Urothelium cell line (cell line): ENCODE measurements around the gene IFNL2.
"Not testable (repeated sequence)": the region's sequence is repeated elsewhere in the genome, so short reads cannot be mapped to it uniquely, and the experiment has no call there.

Experiments used
- DNase-seq: peaks from one replicate; pipeline ENCODE4 v3.0.0; 2011; ENCODE audit warnings: low spot score, mixed read lengths
- FAIRE-seq: peaks from 2 replicates; lab custom pipeline; 2011; peaks lifted over from hg19 to GRCh38; lab: Jason Lieb, UNC

Gene IFNL2

GRCh38 chr19:39296055-39296645, 28.0 kb downstream of the IFNL2 start, which contains the start of gene IFNL1:
Gene IFNL1, plus strand, starts transcription at chr19:39296407. Its CDS starts 15 bp downstream, at chr19:39296422.
- DNase-seq, result no peak
- no peak for FAIRE-seq

- FAIRE-seq (no peak), DNase-seq (no peak)
Measured at GRCh38 chr19:39296906-39297305, 28.7 kb downstream of the IFNL2 start.

DNA sequence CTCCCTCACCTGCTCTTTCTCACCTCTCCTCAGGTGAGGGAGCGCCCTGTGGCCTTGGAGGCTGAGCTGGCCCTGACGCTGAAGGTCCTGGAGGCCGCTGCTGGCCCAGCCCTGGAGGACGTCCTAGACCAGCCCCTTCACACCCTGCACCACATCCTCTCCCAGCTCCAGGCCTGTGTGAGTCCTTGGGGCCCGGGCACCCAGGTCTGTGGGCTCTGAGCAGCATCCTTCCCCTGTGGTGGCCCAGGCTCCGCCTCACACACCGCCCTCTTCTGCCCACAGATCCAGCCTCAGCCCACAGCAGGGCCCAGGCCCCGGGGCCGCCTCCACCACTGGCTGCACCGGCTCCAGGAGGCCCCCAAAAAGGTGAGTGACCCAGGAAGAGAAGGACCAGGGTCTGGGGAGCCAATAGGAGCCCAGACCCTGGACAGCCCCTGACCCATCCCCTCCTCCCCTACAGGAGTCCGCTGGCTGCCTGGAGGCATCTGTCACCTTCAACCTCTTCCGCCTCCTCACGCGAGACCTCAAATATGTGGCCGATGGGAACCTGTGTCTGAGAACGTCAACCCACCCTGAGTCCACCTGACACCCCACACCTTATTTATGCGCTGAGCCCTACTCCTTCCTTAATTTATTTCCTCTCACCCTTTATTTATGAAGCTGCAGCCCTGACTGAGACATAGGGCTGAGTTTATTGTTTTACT, 29.9 kb downstream of the IFNL2 start:
- no peak for DNase-seq

GRCh38 chr19:39299404-39299803, 31.2 kb downstream of the IFNL2 start:
- no peak for FAIRE-seq
- DNase-seq, result no peak

More for the DNA sequence above, 29.9 kb downstream of the IFNL2 start:
- FAIRE-seq, result no peak

DNA sequence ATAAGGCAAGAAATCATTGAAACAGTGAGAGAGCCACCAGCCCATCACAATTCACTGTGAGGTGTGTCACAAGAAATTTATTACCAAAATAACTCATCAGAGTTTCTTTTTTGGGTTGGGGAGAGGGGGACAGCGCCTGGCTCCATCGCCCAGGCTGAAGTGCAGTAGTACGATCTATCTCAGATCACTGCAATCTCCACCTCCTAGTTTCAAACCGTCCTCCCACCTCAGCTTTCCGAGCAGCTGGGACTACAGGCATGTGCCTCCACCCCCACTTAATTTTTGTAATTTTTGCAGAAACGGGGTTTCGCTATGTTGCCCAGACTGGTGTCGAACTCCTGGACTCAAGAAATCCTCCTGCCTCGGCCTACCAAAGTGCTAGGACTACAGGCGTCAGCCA, 31.6 kb downstream of the IFNL2 start:
- no peak for FAIRE-seq
- DNase-seq, result no peak

DNA sequence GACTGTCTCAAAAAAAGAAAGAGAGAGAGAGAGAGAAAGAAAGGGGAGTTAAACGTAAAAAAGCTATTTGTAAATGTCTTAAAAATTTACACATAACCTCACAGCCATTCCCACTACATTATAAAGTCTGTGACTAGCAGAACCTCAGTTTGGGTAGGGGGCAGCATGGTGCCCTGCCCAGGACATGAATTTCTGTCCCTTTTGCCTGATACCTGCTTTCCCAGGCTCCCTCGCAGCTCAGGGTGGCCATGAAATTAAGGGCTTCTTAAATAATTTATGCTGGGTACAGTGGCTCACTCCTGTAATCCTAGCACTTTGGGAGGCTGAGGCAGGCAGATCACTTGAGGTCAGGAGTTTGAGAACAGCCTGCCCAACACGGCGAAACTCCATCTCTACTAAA, 32.8 kb downstream of the IFNL2 start:
- DNase-seq (no peak), FAIRE-seq (no peak)

DNA sequence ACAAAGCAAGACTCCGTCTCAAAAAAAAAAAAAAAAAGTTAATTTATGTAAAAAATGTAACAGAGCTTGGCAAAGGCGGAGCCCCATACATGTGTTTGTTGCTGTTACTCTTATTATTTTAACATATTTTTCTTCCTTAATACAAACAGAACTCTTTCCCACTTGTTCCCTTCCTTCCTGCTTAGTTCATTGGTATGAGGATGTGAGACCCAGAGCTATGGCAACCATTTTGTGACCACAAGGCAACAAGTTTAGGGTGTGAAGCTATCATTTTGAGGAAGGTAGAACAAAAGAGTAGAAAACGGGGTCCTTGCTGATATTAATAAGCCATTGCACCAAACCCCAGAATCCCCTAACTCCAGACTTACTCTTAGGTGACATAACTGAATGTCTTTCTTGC, 33.4 kb downstream of the IFNL2 start:
- no peak for DNase-seq

DNA sequence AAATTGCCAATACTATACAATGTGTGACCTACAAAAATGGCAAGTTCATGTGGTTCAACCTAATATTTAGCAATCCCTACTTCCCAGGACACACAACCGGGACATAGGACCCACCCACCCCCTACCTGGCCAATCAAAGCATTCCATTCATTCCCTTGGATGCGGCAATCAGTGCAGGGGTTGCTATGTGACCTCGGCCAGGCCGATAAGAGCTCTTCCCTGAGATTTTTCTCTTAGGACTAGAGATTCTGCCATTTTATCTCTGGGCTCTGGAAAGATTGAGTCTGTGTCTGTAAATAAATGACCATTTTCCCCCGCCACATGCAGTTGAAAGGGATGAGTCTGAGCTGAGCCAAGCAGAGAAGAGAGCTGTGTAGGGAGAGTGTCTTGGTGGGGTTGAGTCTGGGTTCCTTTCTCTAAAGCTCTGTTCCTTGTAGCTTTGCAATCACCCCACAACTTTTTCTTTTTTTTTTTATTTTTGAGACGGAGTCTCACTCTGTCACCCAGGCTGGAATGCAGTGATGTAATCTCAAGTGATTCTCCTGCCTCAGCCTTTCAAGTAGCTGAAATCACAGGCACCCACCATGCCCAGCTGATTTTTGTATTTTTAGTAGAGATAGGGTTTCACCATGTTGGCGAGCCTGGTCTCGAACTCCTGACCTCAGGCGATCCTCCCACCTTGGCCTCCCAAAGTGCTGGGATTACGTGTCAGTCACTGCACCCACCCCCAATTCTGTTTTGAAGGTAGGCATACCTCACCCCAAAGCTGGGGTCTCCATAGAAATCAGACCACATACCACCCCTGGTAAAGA, 35.4 kb downstream of the IFNL2 start:
- DNase-seq (no peak), FAIRE-seq (no peak)

More for the DNA sequence above, 33.4 kb downstream of the IFNL2 start:
- FAIRE-seq, result no peak

DNA sequence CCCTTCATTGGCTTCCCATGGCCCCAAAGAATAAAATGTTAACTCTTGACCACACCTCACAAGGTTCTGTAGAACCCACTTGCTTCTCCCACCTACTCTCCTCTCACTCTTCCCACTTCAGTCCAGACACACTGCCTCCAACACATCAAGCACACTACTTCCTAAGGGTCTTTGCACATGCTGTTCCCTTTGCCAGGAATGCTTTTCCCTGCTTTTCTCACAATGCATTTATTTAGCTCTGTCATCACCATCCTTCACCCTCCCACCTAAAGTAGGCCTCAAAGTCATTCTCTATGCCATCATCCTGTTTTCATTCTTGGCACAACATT, 36.0 kb downstream of the IFNL2 start:
- no peak for DNase-seq
- FAIRE-seq, result no peak

DNA sequence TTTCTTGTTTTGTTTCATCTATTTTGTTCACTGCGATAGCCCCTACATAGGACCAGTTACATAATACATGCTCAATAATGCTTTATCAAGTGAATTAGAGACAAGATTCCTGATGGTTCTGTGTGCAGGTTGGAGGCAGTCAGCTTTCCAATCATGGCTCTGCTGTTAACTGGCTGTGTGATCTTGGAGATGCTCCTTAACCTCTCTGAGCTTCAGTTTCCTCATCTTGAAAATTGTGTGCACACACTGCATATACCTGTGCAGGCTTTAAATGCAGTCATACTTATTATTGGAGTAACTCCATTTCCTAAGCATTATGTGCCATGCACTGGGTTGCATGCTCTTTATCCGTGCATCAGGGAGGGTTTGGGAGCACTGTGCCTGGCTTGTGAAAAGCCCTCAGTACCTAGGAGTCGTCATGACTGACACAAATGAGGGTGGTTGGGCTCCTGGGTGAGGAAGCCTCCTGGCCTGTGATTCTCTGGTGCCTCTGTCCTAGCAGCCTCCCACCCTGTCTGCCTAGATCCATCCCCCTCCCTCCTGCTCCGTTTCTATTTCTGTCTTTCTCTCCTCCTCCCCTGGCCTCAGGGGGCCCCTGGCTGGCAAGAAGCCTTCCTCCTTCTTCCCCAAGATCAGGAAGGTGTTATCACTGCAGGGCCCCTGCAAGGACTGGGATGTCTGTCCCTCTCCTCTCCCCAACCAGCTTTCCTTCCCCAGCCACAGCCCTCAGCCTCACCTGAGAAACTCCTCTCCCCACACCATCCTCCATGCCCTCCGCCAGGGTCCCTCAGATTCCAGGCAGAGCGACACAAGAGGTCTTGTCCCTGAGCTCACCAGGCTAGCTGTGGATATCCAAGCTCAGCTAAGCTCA, 36.7 kb downstream of the IFNL2 start:
- no peak for DNase-seq
- no peak for FAIRE-seq

GRCh38 chr19:39306075-39306474, 37.9 kb downstream of the IFNL2 start:
- FAIRE-seq, result no peak
- DNase-seq, result no peak

DNA sequence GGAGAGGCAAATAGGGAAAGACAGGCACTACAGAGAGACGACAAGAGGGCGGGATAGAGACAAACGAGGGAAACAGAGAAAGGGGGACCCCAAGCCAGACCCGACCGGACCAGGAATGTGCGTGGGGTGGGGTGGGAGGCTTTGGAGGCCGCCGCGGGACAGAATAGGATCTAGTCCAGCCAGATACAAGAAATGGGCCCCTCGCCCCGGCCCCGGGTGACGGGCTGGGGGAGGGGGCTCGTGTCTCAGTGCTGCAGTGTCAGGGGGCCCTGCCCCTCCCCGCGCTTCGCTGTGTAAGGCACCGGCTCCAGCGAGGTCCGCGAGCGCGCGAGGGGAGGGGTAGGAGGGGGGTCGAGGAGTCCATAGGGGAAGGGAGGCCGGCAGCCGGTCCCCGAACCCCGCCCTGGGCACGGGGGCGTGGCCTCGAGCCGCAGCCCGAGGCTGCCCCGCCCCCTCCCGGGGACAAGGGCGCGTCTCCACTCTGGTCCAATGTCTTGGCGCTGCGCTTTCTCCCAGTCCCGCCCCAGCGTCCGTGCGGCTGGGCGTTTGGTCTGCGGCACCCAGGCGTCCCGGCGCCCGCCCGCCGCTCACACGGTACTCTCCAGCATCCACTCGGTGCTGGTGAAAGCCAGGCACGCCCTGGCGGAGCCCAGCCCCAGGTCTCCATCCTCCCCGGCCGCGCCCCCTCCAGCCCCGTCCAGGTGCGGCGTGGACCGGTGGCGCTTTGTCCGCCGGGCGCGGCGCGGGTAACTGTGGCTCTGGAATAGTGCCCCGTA, 39.0 kb downstream of the IFNL2 start:
- no peak for DNase-seq
- no peak for FAIRE-seq

DNA sequence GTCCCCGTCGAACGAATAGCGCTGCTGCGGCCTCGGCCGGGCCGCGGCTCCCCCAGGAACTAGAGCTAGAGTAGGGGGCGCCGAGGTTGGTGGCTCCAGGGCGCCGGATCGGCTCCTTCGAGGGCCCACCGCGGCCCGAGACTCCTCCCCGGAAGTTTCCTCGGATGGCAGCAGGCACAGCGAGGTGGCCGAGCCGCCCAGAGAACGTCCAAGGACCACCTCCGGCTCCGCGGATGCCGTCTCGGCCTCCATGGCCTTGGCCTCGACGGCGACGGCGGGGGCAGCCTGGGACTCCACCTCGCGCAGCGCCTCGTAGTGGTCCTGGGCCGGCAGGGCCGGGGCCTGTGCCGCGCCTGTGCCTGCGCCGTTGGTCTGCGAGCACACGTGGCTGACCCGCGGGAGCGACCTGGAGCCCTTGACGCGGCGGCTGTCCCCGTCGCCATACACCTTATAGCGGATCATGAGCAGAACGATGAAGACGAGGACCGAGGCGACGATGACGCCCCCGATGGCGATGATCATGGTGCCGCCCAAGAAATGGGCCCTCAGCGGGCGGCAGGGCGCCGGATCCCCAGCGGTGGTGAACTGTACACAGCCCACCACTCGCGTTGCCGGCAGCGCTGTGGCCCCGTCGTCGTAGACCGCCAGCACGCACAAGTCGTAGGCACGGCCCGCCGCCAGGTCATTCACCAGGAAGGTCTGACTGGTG, 39.8 kb downstream of the IFNL2 start:
- FAIRE-seq (no peak), DNase-seq (no peak)

- DNase-seq, result no peak
- FAIRE-seq, result no peak
Measured at GRCh38 chr19:39308531-39309304, 40.5 kb downstream of the IFNL2 start.

DNA sequence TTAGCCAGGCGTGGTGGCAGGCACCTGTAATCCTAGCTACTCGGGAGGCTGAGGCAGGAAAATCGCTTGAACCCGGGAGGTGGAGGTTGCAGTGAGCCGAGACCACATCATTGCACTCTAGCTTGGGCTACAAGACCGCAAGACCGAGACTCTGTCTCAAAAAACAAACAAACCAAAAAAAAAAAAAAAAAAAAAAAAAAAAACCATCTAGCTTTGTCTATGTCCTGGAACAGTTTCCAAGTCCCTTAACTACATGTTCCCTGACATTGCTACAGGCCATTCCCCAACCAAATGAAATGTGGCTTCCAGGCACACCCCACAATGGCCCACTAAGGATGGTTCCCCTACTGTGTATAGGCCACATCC, 41.1 kb downstream of the IFNL2 start:
- not testable (repeated sequence) for FAIRE-seq, DNase-seq

DNA sequence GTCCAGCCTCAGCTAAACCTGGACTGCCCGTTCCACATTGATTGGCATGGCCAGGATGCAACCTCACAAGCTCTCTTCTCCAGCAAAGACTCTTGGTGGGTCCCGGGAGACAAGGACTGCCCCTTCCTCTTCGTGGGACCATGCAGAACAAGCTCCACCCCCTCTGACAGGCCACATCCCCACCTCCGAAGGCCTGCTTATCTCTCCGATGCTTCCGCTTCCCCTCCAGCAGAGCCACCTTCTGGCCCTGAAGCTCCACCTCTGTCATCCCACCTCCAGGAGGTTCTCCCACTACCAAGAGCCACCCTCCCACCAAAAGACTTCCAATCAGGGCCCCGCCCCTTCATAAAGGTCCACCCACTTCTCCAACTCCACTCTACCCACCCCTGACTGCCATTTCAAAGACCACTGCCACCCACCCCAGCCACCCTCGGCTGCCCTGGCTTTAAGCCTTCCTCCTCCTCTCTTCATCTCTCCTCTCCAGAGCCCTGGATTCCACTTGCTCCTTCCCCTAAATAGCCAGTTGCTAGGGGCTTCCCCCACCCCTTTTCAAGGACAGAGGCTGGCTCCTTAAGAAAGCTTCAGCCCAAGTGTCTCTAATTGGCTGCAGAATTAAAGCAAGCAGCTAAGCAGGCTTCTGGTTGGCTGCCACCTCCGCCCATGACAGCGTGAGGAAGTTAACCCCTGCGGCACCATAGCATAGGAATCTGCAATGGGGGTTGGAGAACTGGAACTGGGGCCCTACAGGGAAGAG, 42.5 kb downstream of the IFNL2 start:
- FAIRE-seq (no peak), DNase-seq (no peak)

GRCh38 chr19:39314016-39314728, 46.0 kb downstream of the IFNL2 start:
- FAIRE-seq (no peak), DNase-seq (no peak)

- FAIRE-seq (no peak), DNase-seq (no peak)
Measured at GRCh38 chr19:39315933-39316332, 47.7 kb downstream of the IFNL2 start.
